GM19023 (cell line): ENCODE data around the gene CLASP1.

ENCODE experiments used
- ATAC-seq: cut with Tn5 transposase; IDR thresholded peaks from one replicate; pipeline ENCODE4 v1.9.1; 2021; ENCODE audit warnings: mild to moderate bottlenecking, moderate library complexity; ENCODE audit not compliant: unreplicated experiment

CLASP1 gene

GRCh38 chr2:121297217-121297830, 351.9 kb downstream of the CLASP1 start:
- ATAC-seq: no peak

- ATAC-seq: no peak
These were observed 353.2 kb downstream of the CLASP1 start for GRCh38 chr2:121295911-121296650.

DNA sequence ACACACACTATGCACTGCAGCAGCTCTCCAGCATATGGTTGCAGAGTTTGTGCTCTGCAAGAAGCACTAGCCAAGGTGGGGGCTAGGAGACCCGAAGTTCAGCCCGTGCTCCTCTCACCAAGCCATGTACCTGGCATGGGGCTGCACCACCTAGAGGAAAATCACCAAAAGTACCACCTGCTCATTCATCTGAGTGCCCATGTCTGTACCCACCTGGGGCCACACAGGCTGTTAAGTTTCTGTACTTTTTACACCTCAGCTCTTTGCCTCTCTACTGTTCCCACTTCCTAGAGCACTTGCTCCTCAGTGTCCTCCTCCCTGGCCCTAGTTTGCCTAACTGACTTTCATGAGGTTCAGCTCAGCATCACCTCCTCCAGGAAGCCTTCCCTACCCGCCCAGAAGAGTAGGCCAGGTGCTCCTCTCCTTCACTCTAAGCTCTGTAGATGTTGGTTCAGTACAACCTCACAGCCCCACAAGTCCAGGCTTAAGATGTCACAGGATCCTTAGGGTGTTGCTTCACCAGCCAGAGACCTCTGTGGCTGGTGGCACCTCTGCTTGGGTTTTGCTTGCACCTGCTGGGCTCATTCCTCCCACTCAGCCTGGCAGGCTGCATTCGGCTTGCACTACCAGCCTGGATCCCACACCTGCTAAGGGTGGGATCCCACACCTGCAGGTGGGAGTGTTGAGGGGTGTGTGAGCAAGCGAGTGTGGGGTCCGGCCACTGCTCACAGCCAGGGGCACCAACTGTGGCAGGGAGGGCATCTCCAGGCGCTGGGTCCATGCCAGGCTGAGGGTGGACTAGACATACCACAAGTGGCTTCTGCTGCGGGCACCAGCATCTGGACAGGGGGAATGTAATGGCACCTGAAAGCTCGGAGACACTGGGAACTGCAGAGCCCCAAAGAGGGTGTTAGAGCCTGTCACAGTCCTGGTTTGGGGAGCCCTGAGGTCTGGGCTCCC, 354.1 kb downstream of the CLASP1 start:
- no peak for ATAC-seq

- ATAC-seq: no peak
These were observed 355.6 kb downstream of the CLASP1 start for GRCh38 chr2:121293450-121294325.

DNA sequence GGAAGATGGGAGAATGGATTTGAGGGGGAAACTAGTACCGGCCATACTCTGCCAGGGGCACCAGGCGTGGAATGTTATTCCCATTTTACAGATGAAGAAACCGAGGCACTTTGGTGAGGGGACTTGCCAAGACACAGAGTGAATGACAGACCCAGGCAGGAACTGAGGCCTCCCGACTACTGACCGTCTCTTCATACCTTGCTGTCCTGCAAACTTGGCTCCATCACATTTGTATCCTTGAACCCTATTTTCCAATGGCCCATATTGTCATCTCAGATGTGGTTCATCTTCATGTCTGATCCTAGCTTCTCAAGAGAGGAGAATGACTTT, 358.0 kb downstream of the CLASP1 start:
- ATAC-seq: no peak

- no peak for ATAC-seq
These were observed 360.0 kb downstream of the CLASP1 start for GRCh38 chr2:121289271-121289670.

GRCh38 chr2:121288454-121289231, 360.6 kb downstream of the CLASP1 start:
- ATAC-seq: no peak

DNA sequence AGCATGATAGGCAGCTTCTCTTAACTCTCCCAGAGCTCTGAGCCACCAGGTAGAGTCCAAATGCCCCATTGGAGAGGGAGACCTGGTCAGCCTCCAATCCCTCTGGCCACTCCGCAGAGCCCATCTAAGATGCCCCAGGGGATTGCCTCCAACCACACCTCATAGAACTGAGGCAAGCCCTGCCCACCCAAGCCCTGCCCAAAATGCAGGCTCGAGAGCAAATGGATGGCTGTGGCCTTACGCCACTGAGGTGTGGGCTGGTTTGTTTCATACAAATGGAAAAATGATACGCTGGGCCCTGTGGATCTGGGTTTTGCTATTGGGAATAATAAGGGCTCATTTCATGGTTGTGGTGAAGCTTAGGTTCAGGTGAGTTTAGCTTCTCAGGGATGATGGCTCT, 361.3 kb downstream of the CLASP1 start:
- ATAC-seq: no peak
